OCI-LY1 (cell line): ENCODE data around the gene FFAR2.

ENCODE experiments used
- CTCF ChIP-seq: fragments of 200-600 bp; sonication (generic), shearing (Covaris generic); IDR thresholded peaks from 2 replicates; pipeline ENCODE4 v1.5.1; 2017; ENCODE audit warnings: mild to moderate bottlenecking, antibody characterized with exemption, low read length, moderate library complexity, mixed read lengths
- EZH2 ChIP-seq: fragments of 200-600 bp; sonication (generic), shearing (Covaris generic); IDR thresholded peaks from 2 replicates; pipeline ENCODE4 v1.8.0; 2017; ENCODE audit warnings: borderline replicate concordance, mixed run types, mild to moderate bottlenecking, antibody characterized with exemption, low read length, moderate library complexity, mixed read lengths

GRCh38 chr19:35439921-35440320, 8.1 kb upstream of the FFAR2 start:
- TF ChIP-seq CTCF (no peak), EZH2 (no peak)
